Lower lobe of right lung (tissue), 2 donors: ENCODE measurements around the gene C16orf78. TPM values are rescaled to one million over a fixed set of nuclear protein-coding genes. Genes with fewer than 3 reads are reported as not detected.

ENCODE experiments used
- ATAC-seq, 2 donors: fragments of 200-7000 bp; cut with Tn5 transposase; one replicate each; pipeline ENCODE4 v1.9.1; 2020 to 2022; ENCODE audit warnings: mild to moderate bottlenecking in 2 of 2, moderate library complexity in 2 of 2
- DNase-seq: peaks from one replicate; pipeline ENCODE4 v3.0.0-alpha.2; 2020
- H3K27ac ChIP-seq: fragments of 200-600 bp; one replicate; pipeline ENCODE4 v1.8.0; 2022
- H3K27me3 ChIP-seq: fragments of 200-600 bp; one replicate; pipeline ENCODE4 v1.8.0; 2022; ENCODE audit warnings: low read depth
- H3K36me3 ChIP-seq: fragments of 200-600 bp; one replicate; pipeline ENCODE4 v1.8.0; 2022; ENCODE audit warnings: mild to moderate bottlenecking
- H3K4me1 ChIP-seq: fragments of 200-600 bp; one replicate; pipeline ENCODE4 v1.8.0; 2022
- H3K4me3 ChIP-seq: fragments of 200-600 bp; one replicate; pipeline ENCODE4 v1.8.0; 2022; ENCODE audit warnings: mild to moderate bottlenecking
- H3K9me3 ChIP-seq: fragments of 200-600 bp; one replicate; pipeline ENCODE4 v1.8.0; 2022
- CTCF ChIP-seq: fragments of 200-600 bp; IDR thresholded peaks from one replicate; pipeline ENCODE4 v1.8.0; 2022; ENCODE audit warnings: antibody characterized with exemption, mild to moderate bottlenecking
- intact Hi-C: fragments of 100-400 bp; cut with DNase I; formaldehyde crosslinking; loops from one replicate; pipeline ENCODE4 v1.11.0; 2022
- total RNA-seq: library from RNA; stranded (reverse); fragmentation: NEBNext Ultra II Directional; extraction: Animal tissue kit (Norgen Biotek cat#: 25700); gene quantifications from one replicate; pipeline ENCODE4 v1.2.1, GENCODE V29; 2021
- donor health status: DM: no; HTN: yes; CAD: no; lungs with severe emphysema.

The C16orf78 gene
- total RNA-seq, 1 donor from 2014 or later = not detected

DNA sequence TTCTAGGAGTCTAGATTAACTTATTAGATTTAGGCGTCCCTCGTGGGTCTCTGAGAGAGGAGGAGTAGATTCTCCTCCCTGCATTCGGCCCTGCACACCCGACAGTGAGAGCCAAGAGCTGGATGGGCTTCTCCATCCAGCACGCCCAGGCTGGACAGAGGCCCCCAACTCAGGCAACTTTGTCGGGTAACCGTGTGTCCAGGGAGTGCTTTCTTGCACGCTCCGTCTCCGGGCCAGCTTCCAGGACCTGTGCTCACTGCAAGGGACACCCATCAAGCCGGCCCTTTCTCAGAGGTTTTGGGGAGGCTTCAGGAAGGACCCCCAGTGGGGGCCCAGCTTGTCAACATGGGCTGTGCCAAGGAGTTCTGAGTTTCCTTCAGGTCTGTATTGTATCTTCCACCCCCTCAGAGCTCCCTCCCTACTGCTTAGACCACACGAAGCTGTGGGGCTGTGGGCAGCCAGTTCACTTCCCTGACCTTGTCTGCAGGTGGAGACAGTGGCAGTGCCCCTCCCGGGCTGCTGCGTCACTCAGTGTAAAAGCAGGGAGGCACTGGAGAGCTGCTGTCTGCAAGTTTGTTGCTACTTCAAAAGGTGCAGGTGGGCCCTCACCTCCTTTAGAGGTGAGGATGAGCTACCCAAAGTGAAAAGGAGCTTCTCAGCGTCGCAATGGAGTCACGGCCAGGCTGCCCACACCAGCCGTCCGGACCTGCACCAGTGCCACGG is 24.0 kb upstream of the C16orf78 start:
- Histone ChIP-seq H3K36me3 (no peaks in the 10 kb centered on the region), H3K9me3 (no peaks in the 10 kb centered on the region), H3K4me1 (no peaks in the 10 kb centered on the region), H3K27me3 (peaks cover 23% of the 10 kb centered on the region), H3K27ac (no peak overlapping the region), H3K4me3 (no peak overlapping the region)
- TF ChIP-seq CTCF = no peak
- intact Hi-C loops = loop anchor here (10.0 kb wide), 1 partner anchor 665 kb away; no protein-coding TSS in a partner anchor
- no peak for DNase-seq
- ATAC-seq = no peak

DNA sequence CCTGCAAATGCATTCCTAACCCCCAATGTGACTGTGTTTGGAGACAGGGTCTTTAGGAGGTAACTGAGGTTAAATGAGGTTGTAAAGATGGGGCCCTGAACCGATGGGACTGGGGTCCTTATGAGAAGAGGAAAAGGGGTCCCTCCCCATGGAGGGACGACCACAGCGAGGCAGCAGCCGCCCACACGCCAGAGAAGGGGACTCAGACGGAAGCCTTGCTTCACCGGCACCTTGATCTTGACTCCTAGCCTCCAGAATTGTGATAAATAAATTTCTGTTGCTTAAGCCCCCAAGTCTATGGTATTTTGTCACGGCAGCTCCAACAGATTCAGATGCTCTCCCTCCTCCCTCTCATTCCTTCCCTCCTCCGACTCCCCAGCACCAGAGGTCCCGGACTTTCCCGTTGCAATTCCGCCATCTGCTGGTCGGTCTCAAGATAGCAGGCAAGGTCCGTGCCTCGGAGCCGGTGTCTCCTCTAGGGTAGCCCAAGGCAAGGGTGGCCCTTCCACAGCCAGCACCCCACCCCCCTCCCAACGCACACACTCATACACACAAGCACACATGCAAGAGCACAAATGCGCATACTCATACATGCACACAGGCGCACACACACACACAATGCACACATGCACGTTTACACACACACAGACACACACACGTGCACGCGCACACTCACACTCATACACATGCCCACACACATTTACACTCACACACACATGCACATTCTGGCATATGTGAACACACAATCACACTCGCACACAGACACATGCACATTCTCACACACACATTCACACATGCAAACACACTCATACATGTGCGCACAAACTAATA is 23.1 kb upstream of the C16orf78 start:
- peaks cover 23% of the 10 kb centered on the region for H3K27me3 ChIP-seq
- H3K27ac ChIP-seq = no peak overlapping the region
- no peaks in the 10 kb centered on the region for H3K4me1 ChIP-seq
- H3K36me3 ChIP-seq = no peaks in the 10 kb centered on the region
- intact Hi-C loops = loop anchor here (10.0 kb wide), 1 partner anchor 666 kb away; no protein-coding TSS in a partner anchor
- no peak overlapping the region for H3K4me3 ChIP-seq
- DNase-seq (peak; percentile 60), ATAC-seq (peak; percentile 57 to 68)
- no peaks in the 10 kb centered on the region for H3K9me3 ChIP-seq
- TF ChIP-seq CTCF = peak; percentile 76

DNA sequence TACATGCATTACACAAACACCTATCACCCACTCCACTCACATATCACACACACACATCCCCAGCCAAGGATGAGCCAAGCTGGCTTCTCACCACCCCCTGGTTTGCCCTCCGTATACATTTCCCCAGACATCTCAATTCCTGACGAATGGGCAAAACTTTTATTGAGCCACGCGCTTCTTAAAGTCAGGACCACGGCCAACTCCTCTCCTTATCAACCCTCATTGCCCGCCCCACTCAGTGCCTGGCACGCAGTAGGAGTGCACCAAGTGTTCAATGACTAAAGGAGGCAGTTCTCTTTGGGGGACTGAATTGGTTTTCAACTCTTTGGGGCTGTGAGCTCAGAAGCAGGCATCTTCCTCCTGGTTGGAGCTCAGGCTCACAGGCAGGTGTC is 22.5 kb upstream of the C16orf78 start:
- intact Hi-C loops = loop anchor here (10.0 kb wide), 1 partner anchor 666 kb away; no protein-coding TSS in a partner anchor
- H3K36me3 ChIP-seq = no peaks in the 10 kb centered on the region
- no peak overlapping the region for H3K4me3 ChIP-seq
- DNase-seq = no peak
- TF ChIP-seq CTCF = no peak
- H3K9me3 ChIP-seq = no peaks in the 10 kb centered on the region
- ATAC-seq = no peak
- peaks cover 26% of the 10 kb centered on the region for H3K27me3 ChIP-seq
- no peak overlapping the region for H3K27ac ChIP-seq
- no peaks in the 10 kb centered on the region for H3K4me1 ChIP-seq

DNA sequence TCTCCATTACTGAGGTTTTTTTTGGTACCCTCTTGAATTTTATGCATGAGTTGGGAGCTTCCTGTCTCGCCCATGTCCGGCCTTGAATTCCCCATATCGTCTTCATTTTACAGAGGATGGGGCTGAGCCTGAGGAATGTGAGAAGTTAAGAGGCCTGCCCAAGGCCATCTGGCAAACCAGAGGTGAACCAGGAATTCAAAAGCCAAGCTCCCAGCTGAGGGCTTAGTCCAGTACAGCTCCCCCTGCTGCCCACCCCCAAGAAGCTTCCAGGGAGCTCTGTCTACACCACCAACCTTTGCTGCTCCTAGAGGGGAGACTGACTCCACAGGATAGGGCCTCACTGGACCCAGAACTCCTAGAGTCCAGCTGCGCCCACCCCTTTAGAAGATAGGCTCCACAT is 20.7 kb upstream of the C16orf78 start:
- DNase-seq (no peak), ATAC-seq (no peak)
- Histone ChIP-seq H3K27ac (no peak overlapping the region), H3K27me3 (peaks cover 14% of the 10 kb centered on the region), H3K9me3 (no peaks in the 10 kb centered on the region), H3K4me1 (no peaks in the 10 kb centered on the region), H3K4me3 (no peak overlapping the region), H3K36me3 (no peaks in the 10 kb centered on the region)
- intact Hi-C loops = loop anchor here (10.0 kb wide), 1 partner anchor 668 kb away; no protein-coding TSS in a partner anchor
- TF ChIP-seq CTCF = no peak

DNA sequence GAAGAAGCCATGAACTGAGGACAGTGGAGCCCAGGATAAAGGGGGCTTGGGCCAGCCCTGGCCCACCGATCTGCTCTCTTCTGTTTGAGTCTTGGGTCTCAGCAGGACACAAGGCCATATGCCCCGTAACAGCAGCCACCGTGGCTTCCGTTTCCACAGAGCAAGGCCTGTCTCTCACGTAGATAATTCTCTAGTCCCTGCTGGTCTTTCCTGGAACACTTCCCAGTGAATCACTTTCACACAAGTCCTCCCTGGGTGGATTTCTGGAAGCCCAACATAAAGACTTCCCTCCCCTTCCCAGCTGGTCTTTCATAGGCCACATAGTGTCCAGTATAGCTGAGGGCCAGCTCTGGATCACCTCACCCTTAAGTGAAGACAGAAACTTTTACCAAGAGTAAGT is 19.9 kb upstream of the C16orf78 start:
- H3K9me3 ChIP-seq = no peaks in the 10 kb centered on the region
- H3K4me1 ChIP-seq = no peaks in the 10 kb centered on the region
- H3K27ac ChIP-seq = no peak overlapping the region
- intact Hi-C loops = loop anchor here (10.0 kb wide), 1 partner anchor 669 kb away; no protein-coding TSS in a partner anchor
- no peak overlapping the region for H3K4me3 ChIP-seq
- TF ChIP-seq CTCF = no peak
- no peaks in the 10 kb centered on the region for H3K36me3 ChIP-seq
- peaks cover 14% of the 10 kb centered on the region for H3K27me3 ChIP-seq
- no peak for ATAC-seq
- no peak for DNase-seq
